HepG2 (cell line): Measurements from ENCODE around the gene PALM. TPM values are rescaled to one million over a fixed set of nuclear protein-coding genes. Genes with fewer than 3 reads are reported as not detected.

Source experiments
- DNMT1 ChIP-seq: sonication (generic); formaldehyde crosslinking; IDR thresholded peaks from 2 replicates; pipeline ENCODE4 v1.5.1; 2020; ENCODE audit warnings: mild to moderate bottlenecking, missing genetic modification reagents
- ETV5 ChIP-seq: IDR thresholded peaks from 2 replicates; pipeline ENCODE4 v1.6.1; 2018; ENCODE audit warnings: missing biosample characterization, missing genetic modification reagents, inconsistent platforms, borderline replicate concordance
- FOXA3 ChIP-seq: IDR thresholded peaks from 2 replicates; pipeline ENCODE4 v1.6.1; 2016; ENCODE audit warnings: missing genetic modification reagents, missing compliant biosample characterization
- GABPB1 ChIP-seq: IDR thresholded peaks from 2 replicates; pipeline ENCODE4 v1.6.1; 2016; ENCODE audit warnings: mild to moderate bottlenecking, missing genetic modification reagents, moderate library complexity, missing compliant biosample characterization
- ISL2 ChIP-seq: sonication (generic); formaldehyde crosslinking; IDR thresholded peaks from 2 replicates; pipeline ENCODE4 v1.5.0; 2020; ENCODE audit warnings: missing genetic modification reagents
- NCOA2 ChIP-seq: sonication (generic); formaldehyde crosslinking; IDR thresholded peaks from 2 replicates; pipeline ENCODE4 v1.8.0; 2022; ENCODE audit warnings: inconsistent platforms
- PHF21A ChIP-seq: sonication (generic); formaldehyde crosslinking; IDR thresholded peaks from 2 replicates; pipeline ENCODE4 v1.5.0; 2020; ENCODE audit warnings: mild to moderate bottlenecking, missing genetic modification reagents
- POLR2A ChIP-seq, 2 experiments: IDR thresholded peaks; 2 replicates each; pipeline ENCODE4 v1.6.1; 2011; ENCODE audit warnings: low read depth in 2 of 2, low read length in 2 of 2, mild to moderate bottlenecking in 1 of 2, moderate library complexity in 1 of 2; ENCODE audit not compliant: insufficient read depth in 1 of 2
- TEAD2 ChIP-seq: sonication (generic); formaldehyde crosslinking; IDR thresholded peaks from 2 replicates; pipeline ENCODE4 v1.9.0; 2021; ENCODE audit warnings: missing genetic modification reagents
- U2AF2 ChIP-seq: fragments of 200-400 bp; formaldehyde crosslinking; IDR thresholded peaks from 2 replicates; pipeline ENCODE4 v1.6.1; 2017; ENCODE audit warnings: low read depth, mild to moderate bottlenecking, low read length
- ZEB1 ChIP-seq: IDR thresholded peaks from 2 replicates; pipeline ENCODE4 v1.6.1; 2012; ENCODE audit warnings: mild to moderate bottlenecking, low read depth, inconsistent platforms; ENCODE audit not compliant: insufficient replicate concordance
- ZNF543 ChIP-seq: sonication (generic); formaldehyde crosslinking; IDR thresholded peaks from 2 replicates; pipeline ENCODE4 v1.4.0; 2020; ENCODE audit warnings: mild to moderate bottlenecking, missing genetic modification reagents
- ZNF768 ChIP-seq: sonication (generic); formaldehyde crosslinking; IDR thresholded peaks from 2 replicates; pipeline ENCODE4 v1.4.0; 2020; ENCODE audit warnings: missing genetic modification reagents
- ZNF891 ChIP-seq: sonication (generic); formaldehyde crosslinking; IDR thresholded peaks from 2 replicates; pipeline ENCODE4 v1.5.0; 2020; ENCODE audit warnings: mild to moderate bottlenecking, missing genetic modification reagents
- polyA plus RNA-seq, 8 experiments: library from polyadenylated mRNA; depleted of rRNA in 3 of 8; stranded (reverse) in 7 of 8; unstranded in 1 of 8; fragments of >200 nt; fragmentation: Illumina TruSeq in 4 of 8; extraction: Trizol in 4 of 8; gene quantifications; 2 replicates each; pipeline versions ENCODE4 v1.2.1 to v1.2.3, GENCODE V29; 2011 to 2016; ENCODE audit warnings: low read depth in 4 of 8, missing spikeins in 1 of 8, mixed read lengths in 1 of 8; ENCODE audit not compliant: insufficient read depth in 1 of 8
- total RNA-seq, 5 experiments: library from RNA; depleted of rRNA; stranded (reverse); fragments of >200 nt; fragmentation: Illumina TruSeq; extraction: Trizol; gene quantifications; 2 replicates each; pipeline ENCODE4 v1.2.3, GENCODE V29; 2016; ENCODE audit warnings: low read depth in 1 of 5
- TF ChIP-seq, protein P1 (sequence below): sonication (generic); formaldehyde crosslinking; IDR thresholded peaks from 2 replicates; pipeline ENCODE4 v1.5.1; 2020; ENCODE audit warnings: mild to moderate bottlenecking, missing genetic modification reagents, moderate library complexity
- TF ChIP-seq, protein P2 (sequence below), 2 experiments: sonication (generic) in 1 of 2; formaldehyde crosslinking in 1 of 2; IDR thresholded peaks; 2 replicates each; pipeline versions ENCODE4 v1.4.0 to v1.6.1; 2018 to 2020; ENCODE audit warnings: missing genetic modification reagents in 2 of 2, borderline replicate concordance in 1 of 2, low read depth in 1 of 2, mild to moderate bottlenecking in 1 of 2, missing biosample characterization in 1 of 2
- TF ChIP-seq, protein P3 (sequence below): sonication (generic); formaldehyde crosslinking; IDR thresholded peaks from 2 replicates; pipeline ENCODE4 v1.4.0; 2020; ENCODE audit warnings: missing genetic modification reagents
- TF ChIP-seq, protein P4 (sequence below): sonication (generic); formaldehyde crosslinking; IDR thresholded peaks from 2 replicates; pipeline ENCODE4 v1.8.1; 2023; ENCODE audit warnings: missing genetic modification reagents, mild to moderate bottlenecking, borderline replicate concordance
- TF ChIP-seq, protein P5 (sequence below): conservative IDR thresholded peaks from 2 replicates; pipeline ENCODE4 v1.6.1; 2018; ENCODE audit warnings: missing genetic modification reagents

Gene PALM
- total and polyA plus RNA-seq, 2 of the 13 experiments (the other 11 are each of a cell fraction or from before 2014, with no cell fraction given): 4.0 to 9.7 TPM

DNA sequence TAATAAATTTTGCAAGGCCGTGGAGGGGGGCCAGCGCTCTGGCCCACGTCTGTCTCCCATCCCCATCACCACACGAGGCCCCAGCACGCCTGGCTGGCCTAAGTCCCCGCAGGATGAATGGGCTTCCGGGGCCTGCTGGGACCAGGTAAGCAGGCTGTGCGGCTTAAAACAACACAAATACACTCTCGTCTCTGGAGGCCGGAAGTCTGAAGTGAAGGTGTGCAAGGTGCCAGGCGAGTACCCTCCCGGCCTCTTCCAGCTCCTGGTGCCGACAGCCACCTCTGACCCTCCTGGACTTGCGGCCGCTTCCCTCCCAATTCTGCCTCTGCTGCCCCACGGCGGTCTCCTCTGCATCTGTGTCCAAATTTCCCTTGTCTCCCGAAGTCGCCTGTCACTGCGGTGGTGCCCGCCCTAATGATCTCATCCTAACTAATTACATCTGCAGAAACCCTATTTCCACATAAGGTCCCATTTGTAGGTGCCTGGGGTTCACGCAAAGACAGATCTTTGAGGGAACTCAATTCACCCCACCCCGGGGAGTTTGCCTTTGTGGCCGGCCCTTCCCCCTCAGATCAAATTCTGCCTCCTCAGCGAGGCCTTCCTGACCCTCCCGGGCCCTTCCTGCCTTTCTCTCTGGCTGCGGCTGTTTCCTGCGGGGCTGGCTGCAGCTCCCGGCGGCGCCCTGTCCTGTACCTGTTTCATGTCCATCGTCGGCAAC lies 80.4 kb downstream of the PALM start (continued):
- TF ChIP-seq, protein P1, sequence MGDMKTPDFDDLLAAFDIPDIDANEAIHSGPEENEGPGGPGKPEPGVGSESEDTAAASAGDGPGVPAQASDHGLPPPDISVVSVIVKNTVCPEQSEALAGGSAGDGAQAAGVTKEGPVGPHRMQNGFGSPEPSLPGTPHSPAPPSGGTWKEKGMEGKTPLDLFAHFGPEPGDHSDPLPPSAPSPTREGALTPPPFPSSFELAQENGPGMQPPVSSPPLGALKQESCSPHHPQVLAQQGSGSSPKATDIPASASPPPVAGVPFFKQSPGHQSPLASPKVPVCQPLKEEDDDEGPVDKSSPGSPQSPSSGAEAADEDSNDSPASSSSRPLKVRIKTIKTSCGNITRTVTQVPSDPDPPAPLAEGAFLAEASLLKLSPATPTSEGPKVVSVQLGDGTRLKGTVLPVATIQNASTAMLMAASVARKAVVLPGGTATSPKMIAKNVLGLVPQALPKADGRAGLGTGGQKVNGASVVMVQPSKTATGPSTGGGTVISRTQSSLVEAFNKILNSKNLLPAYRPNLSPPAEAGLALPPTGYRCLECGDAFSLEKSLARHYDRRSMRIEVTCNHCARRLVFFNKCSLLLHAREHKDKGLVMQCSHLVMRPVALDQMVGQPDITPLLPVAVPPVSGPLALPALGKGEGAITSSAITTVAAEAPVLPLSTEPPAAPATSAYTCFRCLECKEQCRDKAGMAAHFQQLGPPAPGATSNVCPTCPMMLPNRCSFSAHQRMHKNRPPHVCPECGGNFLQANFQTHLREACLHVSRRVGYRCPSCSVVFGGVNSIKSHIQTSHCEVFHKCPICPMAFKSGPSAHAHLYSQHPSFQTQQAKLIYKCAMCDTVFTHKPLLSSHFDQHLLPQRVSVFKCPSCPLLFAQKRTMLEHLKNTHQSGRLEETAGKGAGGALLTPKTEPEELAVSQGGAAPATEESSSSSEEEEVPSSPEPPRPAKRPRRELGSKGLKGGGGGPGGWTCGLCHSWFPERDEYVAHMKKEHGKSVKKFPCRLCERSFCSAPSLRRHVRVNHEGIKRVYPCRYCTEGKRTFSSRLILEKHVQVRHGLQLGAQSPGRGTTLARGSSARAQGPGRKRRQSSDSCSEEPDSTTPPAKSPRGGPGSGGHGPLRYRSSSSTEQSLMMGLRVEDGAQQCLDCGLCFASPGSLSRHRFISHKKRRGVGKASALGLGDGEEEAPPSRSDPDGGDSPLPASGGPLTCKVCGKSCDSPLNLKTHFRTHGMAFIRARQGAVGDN (CRISPR knock-in tag): peak; percentile 91
- no peak for TF ChIP-seq U2AF2
- TF ChIP-seq, protein P2, sequence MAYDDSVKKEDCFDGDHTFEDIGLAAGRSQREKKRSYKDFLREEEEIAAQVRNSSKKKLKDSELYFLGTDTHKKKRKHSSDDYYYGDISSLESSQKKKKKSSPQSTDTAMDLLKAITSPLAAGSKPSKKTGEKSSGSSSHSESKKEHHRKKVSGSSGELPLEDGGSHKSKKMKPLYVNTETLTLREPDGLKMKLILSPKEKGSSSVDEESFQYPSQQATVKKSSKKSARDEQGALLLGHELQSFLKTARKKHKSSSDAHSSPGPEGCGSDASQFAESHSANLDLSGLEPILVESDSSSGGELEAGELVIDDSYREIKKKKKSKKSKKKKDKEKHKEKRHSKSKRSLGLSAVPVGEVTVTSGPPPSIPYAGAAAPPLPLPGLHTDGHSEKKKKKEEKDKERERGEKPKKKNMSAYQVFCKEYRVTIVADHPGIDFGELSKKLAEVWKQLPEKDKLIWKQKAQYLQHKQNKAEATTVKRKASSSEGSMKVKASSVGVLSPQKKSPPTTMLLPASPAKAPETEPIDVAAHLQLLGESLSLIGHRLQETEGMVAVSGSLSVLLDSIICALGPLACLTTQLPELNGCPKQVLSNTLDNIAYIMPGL (CRISPR knock-in tag; IDR thresholded peaks at IDR 0.05; ENCODE audit: borderline replicate concordance in 1 of 2, low read depth in 1 of 2): peak in 1 of 2 experiments; percentile 66; a peak in 2 of 4 replicates
- peak; percentile 58 for TF ChIP-seq ZNF543 (CRISPR knock-in tag)
- 0 out of 2 replicates have a peak, but pooled peaks have one; percentile 17 for TF ChIP-seq ZNF891 (CRISPR knock-in tag)
- peak; percentile 66 for TF ChIP-seq ZEB1
- TF ChIP-seq PHF21A (CRISPR knock-in tag): 0 out of 2 replicates have a peak, but pooled peaks have one; percentile 69
- TF ChIP-seq, protein P3, sequence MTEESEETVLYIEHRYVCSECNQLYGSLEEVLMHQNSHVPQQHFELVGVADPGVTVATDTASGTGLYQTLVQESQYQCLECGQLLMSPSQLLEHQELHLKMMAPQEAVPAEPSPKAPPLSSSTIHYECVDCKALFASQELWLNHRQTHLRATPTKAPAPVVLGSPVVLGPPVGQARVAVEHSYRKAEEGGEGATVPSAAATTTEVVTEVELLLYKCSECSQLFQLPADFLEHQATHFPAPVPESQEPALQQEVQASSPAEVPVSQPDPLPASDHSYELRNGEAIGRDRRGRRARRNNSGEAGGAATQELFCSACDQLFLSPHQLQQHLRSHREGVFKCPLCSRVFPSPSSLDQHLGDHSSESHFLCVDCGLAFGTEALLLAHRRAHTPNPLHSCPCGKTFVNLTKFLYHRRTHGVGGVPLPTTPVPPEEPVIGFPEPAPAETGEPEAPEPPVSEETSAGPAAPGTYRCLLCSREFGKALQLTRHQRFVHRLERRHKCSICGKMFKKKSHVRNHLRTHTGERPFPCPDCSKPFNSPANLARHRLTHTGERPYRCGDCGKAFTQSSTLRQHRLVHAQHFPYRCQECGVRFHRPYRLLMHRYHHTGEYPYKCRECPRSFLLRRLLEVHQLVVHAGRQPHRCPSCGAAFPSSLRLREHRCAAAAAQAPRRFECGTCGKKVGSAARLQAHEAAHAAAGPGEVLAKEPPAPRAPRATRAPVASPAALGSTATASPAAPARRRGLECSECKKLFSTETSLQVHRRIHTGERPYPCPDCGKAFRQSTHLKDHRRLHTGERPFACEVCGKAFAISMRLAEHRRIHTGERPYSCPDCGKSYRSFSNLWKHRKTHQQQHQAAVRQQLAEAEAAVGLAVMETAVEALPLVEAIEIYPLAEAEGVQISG (CRISPR knock-in tag): 0 out of 2 replicates have a peak, but pooled peaks have one; percentile 34
- TF ChIP-seq FOXA3 (CRISPR knock-in tag): peak; percentile 25; the same call in 1 of the 2 replicates
- peak; percentile 80 for TF ChIP-seq GABPB1 (CRISPR knock-in tag)
- TF ChIP-seq ETV5 (CRISPR knock-in tag): peak; percentile 90
- TF ChIP-seq, protein P4, sequence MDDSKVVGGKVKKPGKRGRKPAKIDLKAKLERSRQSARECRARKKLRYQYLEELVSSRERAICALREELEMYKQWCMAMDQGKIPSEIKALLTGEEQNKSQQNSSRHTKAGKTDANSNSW (CRISPR knock-in tag): no peak
- peak; percentile 35 for TF ChIP-seq ZNF768 (CRISPR knock-in tag)
- TF ChIP-seq DNMT1: 0 out of 2 replicates have a peak, but pooled peaks have one; percentile 29
- peak; percentile 20; the same call in 1 of the 2 replicates for TF ChIP-seq ISL2 (CRISPR knock-in tag)
- TF ChIP-seq, protein P5, sequence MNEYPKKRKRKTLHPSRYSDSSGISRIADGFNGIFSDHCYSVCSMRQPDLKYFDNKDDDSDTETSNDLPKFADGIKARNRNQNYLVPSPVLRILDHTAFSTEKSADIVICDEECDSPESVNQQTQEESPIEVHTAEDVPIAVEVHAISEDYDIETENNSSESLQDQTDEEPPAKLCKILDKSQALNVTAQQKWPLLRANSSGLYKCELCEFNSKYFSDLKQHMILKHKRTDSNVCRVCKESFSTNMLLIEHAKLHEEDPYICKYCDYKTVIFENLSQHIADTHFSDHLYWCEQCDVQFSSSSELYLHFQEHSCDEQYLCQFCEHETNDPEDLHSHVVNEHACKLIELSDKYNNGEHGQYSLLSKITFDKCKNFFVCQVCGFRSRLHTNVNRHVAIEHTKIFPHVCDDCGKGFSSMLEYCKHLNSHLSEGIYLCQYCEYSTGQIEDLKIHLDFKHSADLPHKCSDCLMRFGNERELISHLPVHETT (CRISPR knock-in tag): no peak
- no peak for TF ChIP-seq TEAD2 (CRISPR knock-in tag)
- peak; percentile 27 to 68; a peak in 1 of 4 replicates for TF ChIP-seq POLR2A (IDR thresholded peaks at IDR 0.05; ENCODE audit: insufficient read depth in 1 of 2, low read depth in 2 of 2, low read length in 2 of 2)
- TF ChIP-seq NCOA2: 0 out of 2 replicates have a peak, but pooled peaks have one; percentile 32
